Heart right ventricle (tissue), 16 donors: ENCODE results near the gene TRPV5. TPM values are rescaled to one million over a fixed set of nuclear protein-coding genes. Genes with fewer than 3 reads are reported as not detected.

ENCODE experiments used
- ATAC-seq, 8 donors: fragments of 200-7000 bp; cut with Tn5 transposase; one replicate each; pipeline ENCODE4 v1.9.1; 2020; ENCODE audit warnings: mild to moderate bottlenecking in 8 of 8, moderate library complexity in 8 of 8, moderate number of reproducible peaks in 1 of 8
- DNase-seq, 2 donors: peaks; one replicate each; pipeline ENCODE4 v3.0.0-alpha.2; 2020
- H3K27ac ChIP-seq, 10 donors: fragments of 200-600 bp; sonication (generic) in 2 of 10; one replicate each; pipeline versions ENCODE4 v1.5.0 to v1.8.0; 2020 to 2022; ENCODE audit warnings: mild to moderate bottlenecking in 3 of 10
- H3K27me3 ChIP-seq, 7 donors: fragments of 200-600 bp; one replicate each; pipeline ENCODE4 v1.8.0; 2021 to 2022; ENCODE audit warnings: mild to moderate bottlenecking in 2 of 7
- H3K36me3 ChIP-seq, 9 donors: fragments of 200-600 bp; sonication (generic) in 1 of 9; one replicate each; pipeline versions ENCODE4 v1.5.0 to v1.8.0; 2020 to 2022; ENCODE audit warnings: mild to moderate bottlenecking in 2 of 9
- H3K4me1 ChIP-seq, 9 donors: fragments of 200-600 bp; sonication (generic) in 1 of 9; one replicate each; pipeline versions ENCODE4 v1.5.0 to v1.8.0; 2020 to 2022; ENCODE audit warnings: mild to moderate bottlenecking in 4 of 9
- H3K4me3 ChIP-seq, 10 donors: fragments of 200-600 bp; sonication (generic) in 2 of 10; one replicate each; pipeline versions ENCODE4 v1.5.0 to v1.8.0; 2020 to 2022; ENCODE audit warnings: mild to moderate bottlenecking in 7 of 10, moderate library complexity in 2 of 10
- H3K9me3 ChIP-seq, 11 donors: fragments of 200-600 bp in 10 of 11; sonication (generic) in 2 of 11; one replicate each; pipeline versions ENCODE4 v1.5.0 to v1.8.0; 2013 to 2022; ENCODE audit warnings: mild to moderate bottlenecking in 2 of 11, control low read depth in 1 of 11, moderate library complexity in 1 of 11
- CTCF ChIP-seq, 9 donors: fragments of 200-600 bp; sonication (generic) in 2 of 9; IDR thresholded peaks; one replicate each; pipeline versions ENCODE4 v1.5.0 to v1.8.0; 2021 to 2022; ENCODE audit warnings: antibody characterized with exemption in 9 of 9, mild to moderate bottlenecking in 5 of 9, moderate library complexity in 1 of 9
- WGBS, 2 donors: extraction: QIAGEN DNeasy Blood & Tissue Kit; methylation state at CpG; one replicate each; pipeline ENCODE4 v1.1.7; 2013; ENCODE audit warnings: inconsistent platforms in 1 of 2; 5-methylcytosine and 5-hydroxymethylcytosine counted together
- intact Hi-C, 10 donors: fragments of 100-400 bp; cut with DNase I; formaldehyde crosslinking; loops; one replicate each; pipeline versions ENCODE4 v1.11.1 to v1.14.2; 2022
- polyA plus RNA-seq, 2 donors: library from polyadenylated mRNA; stranded (reverse); fragments of 200-250 nt; gene quantifications; one replicate each; pipeline ENCODE4 v1.2.3, GENCODE V29; 2013
- total RNA-seq, 10 donors: library from RNA; stranded (reverse); fragmentation: NEBNext Ultra II Directional in 3 of 10; extraction: Animal tissue kit (Norgen Biotek cat#: 25700) in 3 of 10; gene quantifications; one replicate each; pipeline versions ENCODE4 v1.2.1 to v1.2.4, GENCODE V29; 2021 to 2023
- donor health status: Arrhythmogenic right ventricular cardiomyopathy.
- donor health status: ischemic (EF 13 %, LVEDD 7.1; RV severe dilation, severe dysfunction).
- donor health status: healthy with polysubstance abuse.
- donor health status: DM: no; HTN: yes; CAD: no.
- donor health status: DM: no; HTN: no; CAD: no.
- donor health status: ischemic (EF 25% LVEDD 6.9; RV normal size, moderate dysfunction).
- donor health status: ischemic (EF 25% LVEDD 5.7; RV mildly dilated, moderate dysfunction).
- donor health status: healthy.
- donor health status: DM: yes; HTN: yes; CAD: no.
- donor health status: Ischemic cardiomyopathy.
- donor health status: ischemic (EF 35%, LVEDD 5.7; RV mildly dilated, moderate dysfunction).
- donor health status: nonischemic (EF 11% LVEDD 7.7; RV severe dilation, severe dysfunction).
- donor health status: DM: yes; HTN: yes; CAD: no.
- donor health status: PGD.
- donor health status: ischemic (EF 29% LVEDD 5.4; RV normal size, mild dysfunction).
- donor health status: nonischemic (EF 23%, LVEDD 6.1; RV moderate dilation, normal function).

Gene TRPV5
- total and polyA plus RNA-seq, 12 donors, result not detected

GRCh38 chr7:142915315-142915714 is 18.2 kb downstream of the TRPV5 start:
- H3K4me3 ChIP-seq, result no peak overlapping the region
- DNase-seq, result no peak
- H3K4me1 ChIP-seq, result peaks cover 0 to 5% (median 0%) of the 10 kb centered on the region in 9 donors
- WGBS, 2 donors, result 81 to 88% methylated on average over 8 of the region's 8 CpGs
- TF ChIP-seq CTCF (IDR thresholded peaks at IDR 0.05), result no peak
- H3K27ac ChIP-seq, result no peak overlapping the region
- H3K9me3 ChIP-seq, result no peaks in the 10 kb centered on the region
- H3K27me3 ChIP-seq, result peaks cover 0 to 25% (median 6%) of the 10 kb centered on the region in 7 donors
- no peak for ATAC-seq
- intact Hi-C loops, result no loop called here
- no peaks in the 10 kb centered on the region for H3K36me3 ChIP-seq

DNA sequence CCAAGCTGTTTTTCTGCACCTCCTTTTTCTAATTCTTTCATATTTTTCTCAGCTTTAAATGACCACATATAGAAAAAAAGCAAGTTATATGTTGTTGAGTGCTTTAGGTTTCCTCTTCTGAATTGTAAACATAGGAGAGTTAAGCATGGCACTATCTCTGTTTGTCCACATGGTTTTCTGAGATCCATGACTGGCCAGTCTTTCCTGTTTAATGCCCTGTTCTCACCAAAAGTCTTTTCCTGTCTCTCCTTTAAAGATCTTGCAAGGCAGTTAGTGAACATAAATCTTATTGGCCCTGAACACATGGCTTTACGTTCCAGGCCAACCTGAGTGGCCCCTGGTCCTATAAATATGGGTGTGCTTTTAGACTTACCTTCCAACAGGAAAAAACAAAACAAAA is 19.4 kb downstream of the TRPV5 start:
- no peak for TF ChIP-seq CTCF (IDR thresholded peaks at IDR 0.05)
- Histone ChIP-seq H3K27me3 (peaks cover 0 to 29% (median 6%) of the 10 kb centered on the region in 7 donors), H3K27ac (no peak overlapping the region), H3K36me3 (no peaks in the 10 kb centered on the region), H3K4me1 (peaks cover 0 to 16% (median 0%) of the 10 kb centered on the region in 9 donors), H3K9me3 (no peaks in the 10 kb centered on the region), H3K4me3 (no peak overlapping the region)
- intact Hi-C loops, result no loop called here
- WGBS, 2 donors, result 57 to 59% methylated on average over 1 of the region's 1 CpG
- DNase-seq, result no peak
- no peak for ATAC-seq

DNA sequence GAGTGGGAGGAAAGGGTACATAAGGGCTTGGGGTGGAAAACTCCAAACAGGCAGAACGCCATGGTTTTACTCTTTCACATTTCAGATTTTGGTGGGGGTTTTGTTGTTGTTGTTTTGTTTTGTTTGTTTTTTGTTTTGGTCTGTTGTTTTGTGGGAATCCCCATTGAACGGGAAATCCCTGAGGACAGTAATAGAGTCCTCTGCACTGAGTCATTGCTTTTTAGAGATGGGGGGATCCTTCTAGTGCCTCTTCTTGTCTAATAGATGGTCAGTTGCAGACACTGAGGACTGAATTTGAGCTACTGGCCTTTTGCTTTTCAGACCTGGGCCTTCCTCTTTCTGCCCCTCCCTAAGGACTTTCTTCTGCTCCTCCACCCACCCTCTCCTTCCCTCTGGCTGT is 20.0 kb downstream of the TRPV5 start:
- ATAC-seq (no peak), DNase-seq (no peak)
- Histone ChIP-seq H3K4me3 (no peak overlapping the region), H3K4me1 (peaks cover 0 to 21% (median 0%) of the 10 kb centered on the region in 9 donors), H3K9me3 (no peaks in the 10 kb centered on the region), H3K27me3 (peaks cover 0 to 24% (median 5%) of the 10 kb centered on the region in 7 donors), H3K27ac (no peak overlapping the region), H3K36me3 (no peaks in the 10 kb centered on the region)
- intact Hi-C loops, result no loop called here
- WGBS, 2 donors, result 73 to 76% methylated on average over 2 of the region's 2 CpGs
- no peak for TF ChIP-seq CTCF (IDR thresholded peaks at IDR 0.05)

GRCh38 chr7:142913051-142913450 is 20.5 kb downstream of the TRPV5 start:
- H3K9me3 ChIP-seq, result no peaks in the 10 kb centered on the region
- no peak overlapping the region for H3K4me3 ChIP-seq
- DNase-seq, result no peak
- ATAC-seq, result no peak
- H3K4me1 ChIP-seq, result peaks cover 0 to 21% (median 0%) of the 10 kb centered on the region in 9 donors
- no peaks in the 10 kb centered on the region for H3K36me3 ChIP-seq
- no peak overlapping the region for H3K27ac ChIP-seq
- TF ChIP-seq CTCF (IDR thresholded peaks at IDR 0.05), result no peak
- H3K27me3 ChIP-seq, result peaks cover 0 to 23% (median 3%) of the 10 kb centered on the region in 7 donors
- intact Hi-C loops, result no loop called here
- WGBS, 2 donors, result 39 to 44% methylated on average over 3 of the region's 3 CpGs
